AG04450 (cell line): ENCODE data around the gene DLG5. TPM values are rescaled to one million over a fixed set of nuclear protein-coding genes. Genes with fewer than 3 reads are reported as not detected.

Experiments used
- CTCF ChIA-PET: fragments of 300-600, 350-600 bp; formaldehyde crosslinking; extraction: SDS; loops from one replicate; lab custom pipeline; 2022; ENCODE audit warnings: antibody characterized with exemption, inconsistent platforms; lab: Charles Lee
- POLR2A ChIA-PET: fragments of 350-600 bp; formaldehyde crosslinking; extraction: SDS; loops from one replicate; lab custom pipeline; 2021; ENCODE audit warnings: antibody characterized with exemption, inconsistent platforms; lab: Yijun Ruan, JAX
- DNase-seq: peaks from one replicate; pipeline ENCODE4 v3.0.0-alpha.2; 2011; ENCODE audit warnings: low read depth, low spot score
- H3K27ac ChIP-seq: one replicate; pipeline ENCODE4 v1.5.1; 2012; ENCODE audit warnings: low read depth, low read length, control low read depth
- H3K27me3 ChIP-seq: one replicate; pipeline ENCODE4 v1.6.0; 2012; ENCODE audit warnings: low read length; ENCODE audit not compliant: control insufficient read depth, insufficient read depth
- H3K4me3 ChIP-seq: 2 replicates; pipeline ENCODE4 v1.5.1; 2011; ENCODE audit warnings: mild to moderate bottlenecking, low read depth, low read length, control low read depth
- H3K9me3 ChIP-seq: 2 replicates; pipeline ENCODE4 v1.5.1; 2012; ENCODE audit warnings: low read length; ENCODE audit not compliant: control insufficient read depth, insufficient read depth
- CTCF ChIP-seq: IDR thresholded peaks from 2 replicates; pipeline ENCODE4 v1.5.1; 2011; ENCODE audit warnings: low read depth, low read length, control low read depth, inconsistent platforms
- polyA plus RNA-seq: library from polyadenylated mRNA; depleted of rRNA; stranded (reverse); fragments of >200 nt; gene quantifications from 2 replicates; pipeline ENCODE4 v1.2.3, GENCODE V29; 2011

Gene DLG5
- polyA plus RNA-seq, 1 experiment = 16.3 TPM

GRCh38 chr10:77905781-77906180 is 20.8 kb downstream of the DLG5 start:
- ChIA-PET POLR2A (no interaction called here), CTCF (interaction anchor here (0.9 kb wide), 1 partner anchor 59 kb away, joined by 4 read pairs; no protein-coding TSS in a partner anchor)
- H3K27ac ChIP-seq = no peak overlapping the region
- H3K9me3 ChIP-seq = no peaks in the 10 kb centered on the region
- H3K27me3 ChIP-seq = no peaks in the 10 kb centered on the region
- DNase-seq = no peak
- H3K4me3 ChIP-seq = no peak overlapping the region
- TF ChIP-seq CTCF = no peak

GRCh38 chr10:77905086-77905748 is 21.3 kb downstream of the DLG5 start:
- POLR2A ChIA-PET = no interaction called here
- no peak for DNase-seq

GRCh38 chr10:77904100-77904840 is 22.3 kb downstream of the DLG5 start:
- no peaks in the 10 kb centered on the region for H3K27me3 ChIP-seq
- H3K27ac ChIP-seq = no peak overlapping the region
- no peak overlapping the region for H3K4me3 ChIP-seq
- POLR2A ChIA-PET = no interaction called here
- H3K9me3 ChIP-seq = no peaks in the 10 kb centered on the region
- CTCF ChIA-PET = no interaction called here
- DNase-seq = no peak
- TF ChIP-seq CTCF = no peak

More at GRCh38 chr10:77905086-77905748, 21.3 kb downstream of the DLG5 start:
- H3K4me3 ChIP-seq = no peak overlapping the region
- H3K9me3 ChIP-seq = no peaks in the 10 kb centered on the region
- CTCF ChIA-PET = no interaction called here
- TF ChIP-seq CTCF = no peak
- H3K27me3 ChIP-seq = no peaks in the 10 kb centered on the region
- no peak overlapping the region for H3K27ac ChIP-seq

GRCh38 chr10:77902159-77902558 is 24.4 kb downstream of the DLG5 start:
- CTCF ChIA-PET = no interaction called here
- no peak overlapping the region for H3K27ac ChIP-seq
- H3K9me3 ChIP-seq = no peaks in the 10 kb centered on the region
- H3K27me3 ChIP-seq = no peaks in the 10 kb centered on the region
- TF ChIP-seq CTCF = no peak
- POLR2A ChIA-PET = no interaction called here
- DNase-seq = no peak
- no peak overlapping the region for H3K4me3 ChIP-seq

GRCh38 chr10:77901743-77902142 is 24.8 kb downstream of the DLG5 start:
- Histone ChIP-seq H3K4me3 (no peak overlapping the region), H3K9me3 (no peaks in the 10 kb centered on the region), H3K27me3 (no peaks in the 10 kb centered on the region), H3K27ac (no peak overlapping the region)
- ChIA-PET POLR2A (no interaction called here), CTCF (no interaction called here)
- no peak for TF ChIP-seq CTCF
- no peak for DNase-seq
